GM19351 (cell line): ENCODE measurements around the gene DDA1.
"Not testable (repeated sequence)": the region's sequence is repeated elsewhere in the genome, so short reads cannot be mapped to it uniquely, and the experiment has no call there.

ENCODE experiments used
- ATAC-seq: cut with Tn5 transposase; IDR thresholded peaks from one replicate; pipeline ENCODE4 v1.9.1; 2021; ENCODE audit warnings: mild to moderate bottlenecking, moderate library complexity; ENCODE audit not compliant: unreplicated experiment

The DDA1 gene

DNA sequence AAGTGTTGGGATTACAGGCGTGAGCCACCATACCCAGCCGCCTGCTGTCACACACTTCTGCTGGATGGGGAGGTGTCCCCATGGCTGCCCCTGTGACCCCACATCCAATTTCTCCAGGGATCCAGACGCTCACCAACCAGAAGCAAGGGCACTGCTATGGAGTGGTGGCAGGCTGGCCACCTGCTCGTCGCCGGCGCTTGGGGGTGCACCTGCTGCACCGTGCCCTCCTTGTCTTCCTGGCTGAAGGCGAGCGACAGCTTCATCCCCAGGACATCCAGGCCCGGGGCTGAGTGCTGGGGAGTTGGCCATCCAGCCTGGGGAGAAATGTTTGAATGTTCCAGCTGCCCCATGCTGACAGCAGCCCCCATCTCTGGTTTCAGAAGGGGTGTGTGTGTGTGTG is 23.1 kb upstream of the DDA1 start:
- no peak for ATAC-seq

DNA sequence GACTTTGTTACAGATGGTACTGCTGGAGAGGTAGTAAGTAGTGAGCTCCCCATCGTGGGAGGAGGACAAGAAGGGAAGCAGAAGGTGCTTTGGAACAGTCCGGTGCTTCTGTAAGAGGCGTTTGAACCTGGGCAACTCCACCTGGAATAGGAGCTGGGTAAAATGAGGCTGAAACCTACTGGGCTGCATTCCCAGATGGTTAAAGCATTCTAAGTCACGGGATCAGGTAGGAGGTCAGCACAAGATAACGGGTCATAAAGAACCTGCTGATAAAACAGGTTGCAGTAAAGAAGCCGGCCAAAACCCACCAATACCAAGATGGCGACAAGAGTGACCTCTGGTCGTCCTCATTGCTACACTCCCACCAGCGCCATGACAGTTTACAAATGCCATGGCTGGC is 22.6 kb upstream of the DDA1 start:
- ATAC-seq: no peak

DNA sequence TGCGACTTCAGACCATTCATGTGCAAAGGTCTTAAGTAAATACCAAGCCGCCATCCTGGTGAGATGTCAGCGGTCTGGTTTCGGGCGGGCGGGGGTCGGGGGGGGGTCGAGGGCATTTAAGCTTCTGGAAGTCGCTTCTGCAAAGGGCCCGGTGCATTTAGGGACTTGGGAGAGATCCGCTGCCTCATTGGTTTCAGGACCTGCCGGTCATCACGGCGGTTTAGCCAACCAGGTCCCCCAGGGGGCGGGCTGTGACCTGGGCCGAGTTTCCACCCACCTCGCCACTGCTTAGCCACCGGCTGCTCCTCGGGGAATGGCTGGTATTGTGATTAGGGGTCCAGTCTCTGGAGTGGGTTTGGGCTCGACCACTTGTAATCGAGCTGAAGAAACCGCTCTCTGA is 19.9 kb upstream of the DDA1 start:
- no peak for ATAC-seq

DNA sequence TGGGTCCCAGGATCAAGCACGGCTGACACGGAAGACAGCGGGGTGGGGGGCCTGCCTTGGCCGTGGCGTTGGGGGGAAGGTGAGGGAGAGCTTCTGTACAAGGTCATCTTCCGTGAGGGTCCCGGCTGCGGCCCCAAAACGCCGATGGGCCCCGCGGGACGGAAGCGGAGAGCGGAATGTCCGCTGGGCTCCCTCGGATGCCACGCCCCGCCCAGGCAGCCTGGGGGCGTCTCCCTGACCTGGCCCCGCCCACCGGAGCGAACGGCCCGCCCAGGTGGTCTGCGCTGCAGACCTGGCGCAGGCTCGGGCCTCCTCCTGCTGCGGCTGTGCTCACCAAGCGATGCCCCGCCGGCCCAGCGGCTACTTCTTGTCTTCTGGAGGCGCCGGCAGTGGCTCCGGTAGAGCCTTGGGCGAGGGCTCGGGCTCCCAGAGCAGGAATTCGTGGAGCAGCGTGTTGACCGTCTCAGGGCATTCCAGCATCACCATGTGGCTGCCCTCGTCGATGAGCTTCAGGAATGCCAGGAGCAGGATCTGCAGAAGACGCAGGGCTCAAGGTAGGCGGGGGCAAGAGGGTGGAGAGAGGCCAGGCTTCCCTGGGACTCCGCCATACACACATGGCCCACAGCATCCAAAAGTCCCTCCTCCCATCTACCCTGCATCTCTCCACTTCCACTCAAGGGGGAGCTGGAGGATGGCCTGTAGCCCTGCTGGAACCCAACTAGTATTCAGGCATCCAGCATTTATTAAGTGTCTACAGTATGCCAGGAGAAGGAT is 16.9 kb upstream of the DDA1 start:
- ATAC-seq: peak; percentile 86

DNA sequence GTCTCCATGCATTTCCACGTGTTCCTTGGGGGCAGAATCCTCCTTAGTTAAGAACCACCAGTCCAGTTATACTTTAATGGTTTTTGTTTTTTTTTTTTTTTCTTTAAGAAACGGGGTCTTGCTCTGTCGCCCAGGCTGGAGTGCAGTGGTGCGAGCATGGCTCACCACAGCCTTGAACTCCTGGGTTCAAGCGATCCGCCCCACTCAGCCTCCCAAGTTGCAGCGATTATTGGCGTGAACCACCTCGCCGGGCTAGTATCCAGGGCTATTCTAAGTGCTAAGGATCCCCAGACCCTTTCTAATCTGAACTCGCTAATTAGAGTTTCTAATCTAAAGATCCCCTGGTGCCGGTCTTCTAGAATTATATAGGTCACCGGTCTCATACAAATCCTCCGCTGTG is 15.8 kb upstream of the DDA1 start:
- ATAC-seq: no peak

DNA sequence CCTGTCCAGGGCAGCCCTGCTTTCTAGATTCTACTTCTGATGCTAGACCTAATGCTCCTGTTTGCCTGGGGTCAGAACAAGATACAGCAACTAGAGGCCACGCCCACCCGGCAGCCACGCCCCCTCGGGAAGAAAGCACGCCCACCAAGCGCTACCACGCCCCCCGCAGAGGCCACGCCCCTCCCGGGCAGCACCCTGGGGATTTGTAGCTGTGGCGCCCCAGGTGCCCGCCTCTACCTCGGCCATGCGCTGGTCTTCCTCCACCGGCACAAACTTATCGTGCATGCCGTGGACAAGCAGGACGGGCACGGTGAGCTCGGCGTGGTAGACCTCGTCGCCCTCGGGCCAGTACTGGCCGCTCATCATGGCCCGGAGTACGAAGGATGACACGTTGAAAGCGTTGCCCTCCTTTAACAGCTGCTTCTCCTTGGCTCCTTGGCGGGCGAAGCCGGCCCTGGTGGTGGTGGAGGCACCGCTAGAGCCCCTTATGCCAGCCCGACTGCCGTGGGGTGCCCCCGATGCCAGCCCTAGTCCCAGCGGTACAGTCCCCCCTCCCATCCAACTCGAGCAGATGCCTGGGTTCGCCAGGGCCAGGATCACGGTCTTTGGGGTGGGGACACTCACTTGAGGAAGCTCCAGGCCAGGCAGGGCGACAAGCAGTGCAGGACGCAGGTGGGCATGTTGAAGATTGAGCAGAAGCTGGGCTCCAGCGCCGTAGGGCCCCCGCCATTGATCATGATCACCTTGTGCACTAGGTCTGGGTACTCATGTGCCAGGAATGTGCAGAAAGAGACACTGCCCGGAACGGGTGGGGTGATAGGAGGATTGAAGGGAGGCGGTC is 15.1 kb upstream of the DDA1 start:
- ATAC-seq: no peak

DNA sequence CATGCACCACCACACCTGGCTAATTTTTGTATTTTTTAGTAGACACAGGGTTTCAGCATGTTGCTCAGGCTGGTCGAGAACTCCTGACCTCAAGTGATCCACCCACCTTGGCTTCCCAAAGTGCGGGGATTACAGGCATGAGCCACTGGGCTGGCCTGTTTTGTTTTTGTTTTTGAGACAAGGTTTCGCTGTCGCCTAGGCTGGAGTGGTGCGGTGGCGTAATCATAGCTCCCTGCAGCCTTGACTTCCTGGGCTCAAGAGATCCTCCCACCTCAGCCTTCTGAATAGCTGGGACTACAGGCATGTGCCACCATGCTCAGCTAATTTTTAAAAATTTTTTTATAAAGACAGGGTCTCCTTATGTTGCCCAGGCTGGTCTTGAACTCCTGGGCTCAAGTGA is 13.8 kb upstream of the DDA1 start:
- ATAC-seq: not testable (repeated sequence)

DNA sequence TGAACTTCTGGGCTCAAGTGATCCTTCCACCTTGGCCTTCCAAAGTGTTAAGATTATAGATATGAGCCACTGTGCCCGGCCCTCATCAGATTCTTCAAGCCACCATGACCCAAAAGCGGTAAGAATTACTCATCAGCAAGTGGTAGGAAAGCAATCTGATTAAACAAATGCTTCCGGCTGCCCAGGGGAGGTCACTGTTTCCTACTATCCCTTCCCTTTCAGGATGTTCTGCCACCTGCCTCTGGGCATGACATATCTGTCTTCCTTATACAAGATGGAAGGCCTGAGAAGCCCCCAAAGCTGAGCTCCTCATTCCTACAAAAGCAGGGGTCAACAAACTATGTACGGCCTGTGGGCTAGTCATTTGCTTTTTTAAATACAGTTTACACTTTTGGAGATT is 13.1 kb upstream of the DDA1 start:
- no peak for ATAC-seq

DNA sequence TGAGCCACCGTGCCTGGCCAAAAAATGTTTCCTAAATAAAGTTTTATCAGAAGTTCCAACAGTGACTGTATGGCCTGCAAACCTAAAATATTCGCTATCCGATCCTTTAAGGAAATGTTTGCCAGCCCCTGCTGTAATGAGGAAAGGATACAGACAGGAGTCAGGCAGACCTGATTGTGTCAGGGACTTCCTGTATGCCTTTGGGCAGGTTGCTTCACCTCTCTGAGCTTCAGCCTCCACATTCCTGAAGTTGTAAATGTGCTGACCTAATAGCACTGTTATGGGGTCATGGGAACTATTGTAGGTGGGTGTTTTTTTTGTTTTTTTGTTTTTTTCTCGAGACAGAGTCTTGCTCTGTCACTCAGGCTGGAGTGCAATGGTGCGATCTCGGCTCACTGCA is 12.4 kb upstream of the DDA1 start:
- no peak for ATAC-seq

DNA sequence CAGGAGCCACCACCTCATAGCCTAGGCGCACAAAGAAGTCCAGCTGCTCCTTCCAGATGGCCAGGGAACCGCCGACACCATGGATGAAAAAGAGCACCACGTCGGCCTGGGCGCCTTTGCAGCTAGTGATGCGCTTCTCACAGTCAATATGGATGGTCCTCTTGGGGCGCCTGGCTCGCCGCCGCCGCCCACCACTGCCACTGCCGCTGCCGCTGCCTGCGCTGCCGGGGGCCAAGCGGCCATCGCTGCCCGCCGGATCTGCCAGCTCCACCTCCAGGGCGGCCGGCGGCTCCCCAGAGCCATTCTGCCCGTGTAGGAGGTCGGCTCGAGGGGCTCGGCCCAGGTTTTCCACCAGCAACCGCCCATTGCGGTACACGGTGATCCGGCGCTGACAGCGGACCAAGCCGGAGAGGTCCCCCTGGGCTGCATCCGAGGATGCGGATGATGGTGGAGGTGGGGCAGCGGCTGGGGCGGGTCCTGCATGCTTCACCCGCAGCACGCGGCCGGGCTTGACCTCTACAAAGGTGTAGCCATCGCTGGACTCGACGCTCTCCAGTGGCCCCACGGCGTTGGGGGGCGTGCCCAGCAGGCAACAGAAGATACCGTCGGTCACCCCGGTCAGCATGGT is 8.3 kb upstream of the DDA1 start:
- ATAC-seq: no peak

DNA sequence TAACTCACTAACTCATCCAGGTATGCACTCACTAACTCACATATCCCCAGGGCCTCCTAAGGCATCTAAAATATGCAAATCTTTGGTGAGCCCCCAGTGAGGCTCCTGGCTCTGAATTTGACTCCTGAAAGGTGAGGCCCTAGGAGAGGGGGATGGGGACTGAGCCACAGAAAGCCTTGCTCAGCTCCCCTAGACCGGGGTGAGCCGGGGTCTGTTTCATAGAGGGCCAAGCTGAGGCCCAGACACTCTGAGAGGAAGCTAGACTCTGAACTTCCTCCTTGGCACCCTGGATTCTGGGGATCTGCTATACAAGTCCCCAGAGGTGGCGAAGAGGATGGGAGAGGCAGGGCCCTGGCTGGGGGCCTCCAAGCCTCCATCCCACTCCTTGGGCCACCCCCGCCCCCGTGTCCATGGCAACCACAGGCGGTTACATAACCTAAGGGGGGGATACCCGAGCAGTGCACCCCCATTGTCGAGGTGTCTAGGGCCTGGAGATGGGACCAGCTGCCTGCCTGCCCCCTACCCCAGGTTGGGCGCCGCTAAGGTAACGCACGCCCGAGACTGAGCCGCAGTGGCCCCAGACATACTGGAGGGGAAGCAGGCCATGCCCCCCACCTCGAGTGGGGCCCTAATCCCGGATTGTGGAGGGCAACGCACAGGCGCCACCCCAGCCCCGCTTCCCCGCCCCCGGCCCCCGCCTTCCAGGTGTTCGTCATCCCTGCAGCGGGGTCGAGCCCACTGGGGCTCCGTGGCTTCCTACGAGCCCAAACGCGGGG is 6.8 kb upstream of the DDA1 start:
- no peak for ATAC-seq

DNA sequence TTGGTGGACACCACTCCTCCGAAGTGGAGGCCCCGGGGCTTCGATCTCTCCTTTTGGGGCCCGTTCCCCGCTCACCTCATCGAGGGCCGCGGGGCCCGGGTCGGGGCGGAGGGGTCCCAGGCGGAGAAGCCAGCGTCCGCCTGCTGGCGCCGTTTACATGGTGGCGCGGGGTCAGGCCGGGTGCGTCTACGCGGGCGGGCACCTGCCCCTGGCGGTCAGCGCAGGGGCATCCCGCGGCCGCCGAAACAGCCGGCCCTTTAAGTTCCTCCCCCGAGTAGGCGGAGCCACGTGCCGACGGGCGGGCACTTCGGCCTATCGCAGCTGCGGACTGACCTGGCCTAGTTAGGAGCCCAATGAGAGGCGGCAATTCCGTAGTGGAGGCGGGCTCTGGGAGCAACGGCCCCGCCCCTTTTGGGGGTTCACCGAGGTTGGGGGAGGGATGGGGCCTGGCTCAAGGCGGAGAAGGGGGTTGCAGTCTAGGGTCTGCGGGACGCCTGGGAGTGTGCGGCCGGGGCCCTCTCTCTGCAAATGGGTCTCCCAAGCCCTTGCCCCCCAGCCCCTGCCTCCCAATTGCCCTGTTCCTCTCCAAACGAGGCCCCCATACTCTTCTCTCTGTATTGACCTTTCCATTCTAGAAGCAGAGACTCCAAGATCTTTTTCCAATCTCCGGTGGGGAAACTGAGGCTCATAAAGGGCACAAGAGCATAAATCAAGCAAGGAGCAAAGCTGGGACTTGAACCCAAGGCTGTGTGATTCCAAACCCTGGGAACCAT is 6.0 kb upstream of the DDA1 start, which contains the start of gene ABHD8:
Gene ABHD8 (minus strand): TSS at position 259 of the 773 bp plus-strand sequence. CDS start 1,809 bp downstream, outside the sequence.
- ATAC-seq: peak; percentile 70

DNA sequence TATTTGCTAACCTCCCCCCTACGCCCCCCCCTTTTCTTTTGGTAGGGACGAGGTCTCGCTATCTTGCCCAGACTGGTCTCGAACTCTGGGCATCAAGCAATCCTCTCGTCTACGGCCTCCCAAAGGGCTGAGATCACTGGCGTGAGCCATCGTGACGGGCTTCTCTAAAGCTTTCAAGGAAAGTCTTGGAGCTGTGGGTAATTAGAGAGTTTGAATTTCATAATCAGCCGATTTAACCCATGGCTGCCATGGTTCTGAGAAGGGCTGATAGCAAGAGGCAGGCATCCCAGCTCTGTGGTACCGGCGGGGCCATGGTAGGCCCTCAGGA is 5.5 kb upstream of the DDA1 start:
- no peak for ATAC-seq

DNA sequence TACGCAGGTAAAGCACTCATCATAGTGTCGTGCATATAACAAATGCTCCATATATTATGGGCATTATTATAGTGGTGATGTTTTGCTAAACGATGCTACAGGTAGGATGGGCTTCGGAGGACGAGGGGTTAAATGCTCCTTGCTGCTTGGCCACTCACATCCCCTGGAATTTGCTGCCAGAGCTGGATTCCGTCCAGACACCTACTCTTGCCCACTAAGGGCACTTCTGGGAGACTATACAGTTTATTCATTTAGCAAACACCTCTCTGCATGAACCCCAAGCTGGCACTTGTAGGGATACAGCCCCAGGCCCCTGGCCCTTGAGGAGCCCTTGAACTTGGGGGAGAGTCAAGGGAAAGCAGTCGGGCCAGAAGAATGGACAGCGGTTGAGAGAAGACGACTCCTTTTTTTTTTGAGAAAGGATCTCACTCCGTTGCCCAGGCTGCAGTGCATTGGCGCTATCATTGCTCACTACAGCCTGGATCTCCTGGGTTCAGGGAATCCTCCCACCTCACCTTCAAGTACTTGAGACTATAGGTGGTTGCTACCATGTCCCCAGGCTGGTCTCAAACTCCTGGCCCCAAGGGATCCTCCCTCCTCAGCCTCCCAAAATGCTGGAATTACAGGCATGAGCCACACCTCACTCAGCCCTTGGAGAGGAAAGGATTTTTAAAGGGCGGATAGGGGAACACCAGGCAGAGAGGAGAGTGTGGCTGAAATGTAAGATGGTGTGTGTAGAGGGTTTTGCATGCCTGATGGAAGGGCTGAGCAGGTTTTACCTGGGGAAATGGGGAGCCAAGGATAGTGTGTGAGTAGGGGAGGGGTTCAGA is 4.8 kb upstream of the DDA1 start:
- no peak for ATAC-seq

DNA sequence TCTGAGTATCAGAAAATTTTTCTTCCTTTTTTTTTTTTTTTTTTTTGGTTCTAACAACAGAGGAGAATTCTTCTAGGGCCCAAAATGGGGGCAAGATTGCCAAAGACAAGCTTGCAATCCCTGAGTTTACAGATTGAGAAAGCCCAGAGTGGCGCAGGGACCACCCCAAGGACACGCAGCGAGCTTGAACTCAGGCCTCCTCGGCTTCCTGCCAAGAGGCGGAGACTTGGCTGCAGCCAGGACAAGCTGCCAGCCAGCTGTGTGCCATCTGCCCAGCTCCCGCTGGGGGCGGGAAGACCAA is 4.2 kb upstream of the DDA1 start:
- no peak for ATAC-seq

DNA sequence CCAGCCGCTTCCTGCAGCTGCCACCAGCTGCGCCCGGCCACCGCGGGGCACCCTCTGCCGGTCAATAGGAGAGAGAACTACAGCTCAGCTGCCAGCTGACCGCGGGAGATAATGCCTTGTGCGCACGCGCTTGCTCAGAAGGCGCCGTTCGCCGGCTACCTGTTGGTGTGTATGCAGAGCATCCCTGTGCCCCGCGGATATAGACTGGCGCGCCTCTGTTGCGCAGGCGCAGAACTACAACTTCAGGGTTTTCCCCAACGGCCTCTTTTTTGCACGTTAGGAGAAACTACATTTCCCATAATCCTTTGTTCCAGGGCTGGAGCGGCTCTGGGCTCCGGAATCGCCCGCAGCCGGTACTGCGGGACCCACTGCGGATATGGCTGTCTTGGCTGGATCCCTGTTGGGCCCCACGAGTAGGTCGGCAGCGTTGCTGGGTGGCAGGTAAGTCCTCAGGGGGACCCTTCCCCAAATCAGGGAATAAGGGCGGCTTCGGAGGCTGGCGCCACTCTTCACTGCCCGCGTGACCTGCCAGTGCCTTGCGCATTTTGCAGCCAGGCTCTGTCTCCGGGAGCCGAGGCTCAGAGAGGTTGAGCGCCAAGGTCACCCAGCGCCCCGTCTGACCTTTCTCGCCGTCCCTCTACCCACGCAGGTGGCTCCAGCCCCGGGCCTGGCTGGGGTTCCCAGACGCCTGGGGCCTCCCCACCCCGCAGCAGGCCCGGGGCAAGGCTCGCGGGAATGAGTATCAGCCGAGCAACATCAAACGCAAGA is 3.7 kb upstream of the DDA1 start, which contains the start of gene MRPL34:
Gene MRPL34 (plus strand): TSS at position 356 of the 768 bp plus-strand sequence. CDS start 21 bp downstream, at position 377.
- peak; percentile 58 for ATAC-seq

DNA sequence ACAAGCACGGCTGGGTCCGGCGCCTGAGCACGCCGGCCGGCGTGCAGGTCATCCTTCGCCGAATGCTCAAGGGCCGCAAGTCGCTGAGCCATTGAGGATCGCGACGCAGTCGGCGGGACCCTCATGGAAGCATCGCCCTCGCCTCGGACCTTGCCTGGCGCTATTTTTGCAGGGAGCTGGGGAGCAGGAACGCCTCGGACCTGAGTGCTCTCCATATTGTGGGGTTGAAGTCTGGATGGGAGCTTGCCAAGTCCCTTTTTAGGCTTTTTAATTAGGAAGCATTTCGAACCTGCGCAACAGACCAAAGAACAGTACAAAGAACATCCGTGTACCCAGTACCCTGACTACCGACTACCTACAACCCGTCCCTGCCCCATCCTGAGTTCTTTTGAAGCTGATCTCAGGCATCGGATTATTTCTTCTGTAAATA is 3.1 kb upstream of the DDA1 start:
- ATAC-seq: no peak

DNA sequence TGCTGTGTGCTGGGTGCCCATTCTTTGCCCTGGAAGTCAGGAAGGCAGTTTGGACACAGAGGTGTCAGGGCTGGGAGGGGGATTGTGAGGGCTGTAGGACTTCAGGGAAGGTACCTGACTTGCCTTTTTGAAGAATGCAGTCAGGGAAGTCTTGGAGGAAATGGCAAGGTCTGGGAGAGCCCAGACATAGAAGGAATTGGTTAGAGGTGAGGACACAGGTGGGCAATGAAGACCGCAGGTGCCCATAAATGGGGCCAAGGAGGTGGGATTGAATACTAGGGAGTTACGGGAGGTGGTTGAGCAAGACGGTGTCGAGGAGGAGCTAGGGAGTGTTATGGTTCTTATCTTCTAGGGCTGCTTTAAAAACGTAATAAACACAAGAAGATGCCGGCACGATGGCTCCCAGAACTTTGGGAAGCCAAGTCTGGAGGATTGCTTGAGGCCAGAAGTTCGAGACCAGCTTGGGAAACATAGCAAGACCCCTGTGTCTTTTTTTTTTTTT is 1.4 kb upstream of the DDA1 start:
- no peak for ATAC-seq
